Measurements from ENCODE around the gene GLP2R.

GRCh38 chr17:9842057-9842758, 16.5 kb downstream of the GLP2R start:
- TF ChIP-seq CTCF (IDR thresholded peaks at IDR 0.05; ENCODE audit: insufficient read depth, low read length) (no peak), REST (IDR thresholded peaks at IDR 0.05; ENCODE audit: insufficient replicate concordance, low read depth) (no peak), POLR2AphosphoS5 (IDR thresholded peaks at IDR 0.05; ENCODE audit: low read depth) (no peak), GABPA (IDR thresholded peaks at IDR 0.05; ENCODE audit: low read depth) (no peak)
